ENCODE data around the gene TFF1. TPM values are rescaled to one million over a fixed set of nuclear protein-coding genes. Genes with fewer than 3 reads are reported as not detected.
"Not testable (repeated sequence)": the region's sequence is repeated elsewhere in the genome, so short reads cannot be mapped to it uniquely, and the experiment has no call there.

Gene TFF1
- total RNA-seq, 1 donor from 2014 or later, result not detected

- TF ChIP-seq CTCF (IDR thresholded peaks at IDR 0.05; ENCODE audit: borderline replicate concordance), result no peak
- intact Hi-C loops (cut with micrococcal nuclease), result no loop called here
- Histone ChIP-seq H3K36me3 (no peaks in the 10 kb centered on the region), H3K4me1 (no peaks in the 10 kb centered on the region), H3K4me3 (no peak overlapping the region), H3K27ac (replicated peaks) (no peak overlapping the region), H3K27me3 (ENCODE audit: low read depth) (peaks cover 93% of the 10 kb centered on the region), H3K9me3 (replicated peaks) (no peaks in the 10 kb centered on the region)
- DNase-seq, result no peak
Observed at GRCh38 chr21:42413093-42413492, 46.8 kb upstream of the TFF1 start.

- Histone ChIP-seq H3K27ac (replicated peaks) (no peak overlapping the region), H3K27me3 (ENCODE audit: low read depth) (peaks cover 93% of the 10 kb centered on the region), H3K4me3 (no peak overlapping the region), H3K4me1 (no peaks in the 10 kb centered on the region), H3K36me3 (no peaks in the 10 kb centered on the region), H3K9me3 (replicated peaks) (no peaks in the 10 kb centered on the region)
- no peak for DNase-seq
- no peak for TF ChIP-seq CTCF (IDR thresholded peaks at IDR 0.05; ENCODE audit: borderline replicate concordance)
- intact Hi-C loops (cut with micrococcal nuclease), result no loop called here
Observed at GRCh38 chr21:42412636-42412933, 46.2 kb upstream of the TFF1 start.

GRCh38 chr21:42411891-42412635, 45.7 kb upstream of the TFF1 start:
- no peak for DNase-seq
- intact Hi-C loops (cut with micrococcal nuclease), result no loop called here
- H3K4me3 ChIP-seq, result no peak overlapping the region
- H3K4me1 ChIP-seq, result no peaks in the 10 kb centered on the region
- H3K27me3 ChIP-seq (ENCODE audit: low read depth), result peaks cover 97% of the 10 kb centered on the region
- H3K36me3 ChIP-seq, result no peaks in the 10 kb centered on the region
- H3K9me3 ChIP-seq (replicated peaks), result no peaks in the 10 kb centered on the region
- H3K27ac ChIP-seq (replicated peaks), result no peak overlapping the region
- TF ChIP-seq CTCF (IDR thresholded peaks at IDR 0.05; ENCODE audit: borderline replicate concordance), result no peak

- intact Hi-C loops (cut with micrococcal nuclease), result no loop called here
- no peak overlapping the region for H3K27ac ChIP-seq (replicated peaks)
- H3K4me3 ChIP-seq, result no peak overlapping the region
- peaks cover 95% of the 10 kb centered on the region for H3K27me3 ChIP-seq (ENCODE audit: low read depth)
- DNase-seq, result no peak
- TF ChIP-seq CTCF (IDR thresholded peaks at IDR 0.05; ENCODE audit: borderline replicate concordance), result no peak
- no peaks in the 10 kb centered on the region for H3K9me3 ChIP-seq (replicated peaks)
- H3K4me1 ChIP-seq, result no peaks in the 10 kb centered on the region
- H3K36me3 ChIP-seq, result no peaks in the 10 kb centered on the region
Observed at GRCh38 chr21:42411197-42411869, 45.0 kb upstream of the TFF1 start.

GRCh38 chr21:42409366-42409765, 43.0 kb upstream of the TFF1 start:
- Histone ChIP-seq H3K4me3 (no peak overlapping the region), H3K4me1 (no peaks in the 10 kb centered on the region), H3K27me3 (ENCODE audit: low read depth) (peaks cover 85% of the 10 kb centered on the region), H3K36me3 (no peaks in the 10 kb centered on the region), H3K27ac (replicated peaks) (no peak overlapping the region), H3K9me3 (replicated peaks) (no peaks in the 10 kb centered on the region)
- no peak for DNase-seq
- intact Hi-C loops (cut with micrococcal nuclease), result no loop called here
- no peak for TF ChIP-seq CTCF (IDR thresholded peaks at IDR 0.05; ENCODE audit: borderline replicate concordance)

- H3K36me3 ChIP-seq; intact Hi-C loops (cut with micrococcal nuclease); H3K27ac ChIP-seq (replicated peaks); H3K9me3 ChIP-seq (replicated peaks); H3K4me3 ChIP-seq; H3K4me1 ChIP-seq; DNase-seq: not testable (repeated sequence)
- peaks cover 83% of the 10 kb centered on the region for H3K27me3 ChIP-seq (ENCODE audit: low read depth)
Observed at GRCh38 chr21:42408718-42409117, 42.4 kb upstream of the TFF1 start.

All from left ventricle myocardium inferior (tissue), 1 donor.